Upper lobe of left lung (tissue), 6 donors: Measurements from ENCODE around the gene CANX. TPM values are rescaled to one million over a fixed set of nuclear protein-coding genes. Genes with fewer than 3 reads are reported as not detected.
"Not testable (repeated sequence)": the region's sequence is repeated elsewhere in the genome, so short reads cannot be mapped to it uniquely, and the experiment has no call there.

Experiments used
- ATAC-seq, 2 donors: fragments of 200-7000 bp; cut with Tn5 transposase; one replicate each; pipeline ENCODE4 v1.9.1; 2022; ENCODE audit warnings: mild to moderate bottlenecking in 2 of 2, moderate library complexity in 2 of 2; ENCODE audit not compliant: low FRiP score in 2 of 2
- DNase-seq, 2 donors: peaks; one replicate each; pipeline ENCODE4 v3.0.0-alpha.2; 2019 to 2020
- H3K27ac ChIP-seq, 4 donors: fragments of 200-600 bp; sonication (generic); one replicate each; pipeline ENCODE4 v1.5.1; 2016 to 2019
- H3K27me3 ChIP-seq, 4 donors: fragments of 200-600 bp; sonication (generic); one replicate each; pipeline ENCODE4 v1.5.1; 2017 to 2019
- H3K36me3 ChIP-seq, 4 donors: fragments of 200-600 bp; sonication (generic); one replicate each; pipeline ENCODE4 v1.5.1; 2016 to 2019
- H3K4me1 ChIP-seq, 4 donors: fragments of 200-600 bp; sonication (generic); one replicate each; pipeline ENCODE4 v1.5.1; 2018 to 2019
- H3K4me3 ChIP-seq, 4 donors: fragments of 200-600 bp; sonication (generic); one replicate each; pipeline ENCODE4 v1.5.1; 2017 to 2019; ENCODE audit warnings: mild to moderate bottlenecking in 2 of 4, moderate library complexity in 1 of 4
- H3K9me3 ChIP-seq, 4 donors: fragments of 200-600 bp; sonication (generic); one replicate each; pipeline ENCODE4 v1.5.1; 2018 to 2019
- EP300 ChIP-seq, 4 donors: sonication (generic); formaldehyde crosslinking; IDR thresholded peaks; one replicate each; pipeline ENCODE4 v1.5.1; 2017; ENCODE audit warnings: antibody characterized with exemption in 4 of 4, control low read depth in 2 of 4
- POLR2A ChIP-seq, 4 donors: fragments of 450-650 bp; IDR thresholded peaks; one replicate each; pipeline ENCODE4 v1.5.1; 2016 to 2017; ENCODE audit warnings: antibody characterized with exemption in 4 of 4, mild to moderate bottlenecking in 2 of 4
- POLR2AphosphoS5 ChIP-seq, 2 donors: sonication (generic); formaldehyde crosslinking; IDR thresholded peaks; one replicate each; pipeline ENCODE4 v1.5.1; 2017; ENCODE audit warnings: antibody characterized with exemption in 2 of 2
- WGBS, 2 donors: methylation state at CpG; one replicate each; pipeline ENCODE4 v1.1.5; 2017 to 2018; 5-methylcytosine and 5-hydroxymethylcytosine counted together
- total RNA-seq, 6 donors: library from RNA; depleted of rRNA in 4 of 6; stranded (reverse); fragments of >200 nt in 4 of 6; gene quantifications; one replicate each; pipeline versions ENCODE4 v1.1.0 to v1.2.1, GENCODE V29; 2016 to 2021
- TF ChIP-seq, protein P1 (sequence below), 6 experiments: fragments of 450-650 bp in 4 of 6; fragments of 200-600 bp in 2 of 6; sonication (generic) in 2 of 6; IDR thresholded peaks; one replicate each; pipeline ENCODE4 v1.5.1; 2016 to 2019; ENCODE audit warnings: antibody characterized with exemption in 6 of 6
- donor health status: DM: no; HTN: no; CAD: no; lungs with moderate emphysema.
- donor health status: DM: no; HTN: yes; CAD: no; lungs with severe emphysema.

Gene CANX
- total RNA-seq, 6 donors from 2014 or later: 139 to 754 (median 342) TPM

- WGBS, 2 donors: 79 to 81% methylated on average over 12 of the region's 12 CpGs
- TF ChIP-seq EP300 (IDR thresholded peaks at IDR 0.05) (no peak), POLR2A (IDR thresholded peaks at IDR 0.05) (no peak), POLR2AphosphoS5 (IDR thresholded peaks at IDR 0.05) (no peak)
- TF ChIP-seq, protein P1, sequence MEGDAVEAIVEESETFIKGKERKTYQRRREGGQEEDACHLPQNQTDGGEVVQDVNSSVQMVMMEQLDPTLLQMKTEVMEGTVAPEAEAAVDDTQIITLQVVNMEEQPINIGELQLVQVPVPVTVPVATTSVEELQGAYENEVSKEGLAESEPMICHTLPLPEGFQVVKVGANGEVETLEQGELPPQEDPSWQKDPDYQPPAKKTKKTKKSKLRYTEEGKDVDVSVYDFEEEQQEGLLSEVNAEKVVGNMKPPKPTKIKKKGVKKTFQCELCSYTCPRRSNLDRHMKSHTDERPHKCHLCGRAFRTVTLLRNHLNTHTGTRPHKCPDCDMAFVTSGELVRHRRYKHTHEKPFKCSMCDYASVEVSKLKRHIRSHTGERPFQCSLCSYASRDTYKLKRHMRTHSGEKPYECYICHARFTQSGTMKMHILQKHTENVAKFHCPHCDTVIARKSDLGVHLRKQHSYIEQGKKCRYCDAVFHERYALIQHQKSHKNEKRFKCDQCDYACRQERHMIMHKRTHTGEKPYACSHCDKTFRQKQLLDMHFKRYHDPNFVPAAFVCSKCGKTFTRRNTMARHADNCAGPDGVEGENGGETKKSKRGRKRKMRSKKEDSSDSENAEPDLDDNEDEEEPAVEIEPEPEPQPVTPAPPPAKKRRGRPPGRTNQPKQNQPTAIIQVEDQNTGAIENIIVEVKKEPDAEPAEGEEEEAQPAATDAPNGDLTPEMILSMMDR (IDR thresholded peaks at IDR 0.05): no peak
- H3K27ac ChIP-seq: peak overlapping the region in 2 of 4 donors; percentile 88 to 98
- no peaks in the 10 kb centered on the region for H3K9me3 ChIP-seq
- DNase-seq (no peak), ATAC-seq (no peak)
- no peaks in the 10 kb centered on the region for H3K27me3 ChIP-seq
- peaks cover 37 to 59% (median 54%) of the 10 kb centered on the region in 4 donors for H3K4me1 ChIP-seq
- H3K36me3 ChIP-seq: peaks cover 0 to 16% (median 3%) of the 10 kb centered on the region in 4 donors
- peak overlapping the region in 2 of 4 donors; percentile 91 to 92 for H3K4me3 ChIP-seq
These were observed 35.9 kb downstream of the CANX start for GRCh38 chr5:179734536-179735164.

- Histone ChIP-seq H3K4me1 (peaks cover 29 to 52% (median 44%) of the 10 kb centered on the region in 4 donors), H3K27ac (peak overlapping the region in 1 of 4 donors; percentile 4), H3K36me3 (peaks cover 0 to 3% (median 0%) of the 10 kb centered on the region in 4 donors), H3K4me3 (no peak overlapping the region), H3K9me3 (no peaks in the 10 kb centered on the region), H3K27me3 (no peaks in the 10 kb centered on the region)
- DNase-seq: no peak
- TF ChIP-seq POLR2AphosphoS5 (IDR thresholded peaks at IDR 0.05) (no peak), POLR2A (IDR thresholded peaks at IDR 0.05) (no peak), EP300 (IDR thresholded peaks at IDR 0.05) (no peak)
- TF ChIP-seq, protein P1 (IDR thresholded peaks at IDR 0.05): no peak
- WGBS, 2 donors: 88 to 93% methylated on average over 4 of the region's 4 CpGs
- ATAC-seq: no peak
These were observed 40.0 kb downstream of the CANX start for GRCh38 chr5:179738742-179739141.

DNA sequence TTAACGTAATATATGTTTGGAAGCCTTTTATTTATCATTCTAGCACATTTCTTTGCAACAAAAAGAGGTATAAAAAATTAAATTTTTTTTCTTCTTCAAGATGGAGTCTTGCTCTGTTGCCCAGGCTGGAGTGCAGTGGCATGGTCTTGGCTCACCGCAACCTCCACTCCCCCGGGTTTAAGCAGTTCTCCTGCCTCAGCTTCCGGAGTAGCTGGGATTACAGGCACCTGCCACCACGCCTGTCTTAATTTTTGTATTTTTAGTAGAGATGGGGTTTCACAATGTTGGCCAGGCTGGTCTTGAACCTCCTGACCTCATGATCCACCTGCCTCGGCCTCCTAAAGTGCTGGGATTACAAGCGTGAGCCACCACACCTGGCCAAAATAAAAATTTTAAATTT lies 45.3 kb downstream of the CANX start:
- H3K27me3 ChIP-seq, DNase-seq, H3K36me3 ChIP-seq, H3K4me3 ChIP-seq, H3K9me3 ChIP-seq, ATAC-seq, H3K4me1 ChIP-seq, H3K27ac ChIP-seq: not testable (repeated sequence)
- 86 to 95% methylated on average over 7 of the region's 7 CpGs for WGBS, 2 donors

DNA sequence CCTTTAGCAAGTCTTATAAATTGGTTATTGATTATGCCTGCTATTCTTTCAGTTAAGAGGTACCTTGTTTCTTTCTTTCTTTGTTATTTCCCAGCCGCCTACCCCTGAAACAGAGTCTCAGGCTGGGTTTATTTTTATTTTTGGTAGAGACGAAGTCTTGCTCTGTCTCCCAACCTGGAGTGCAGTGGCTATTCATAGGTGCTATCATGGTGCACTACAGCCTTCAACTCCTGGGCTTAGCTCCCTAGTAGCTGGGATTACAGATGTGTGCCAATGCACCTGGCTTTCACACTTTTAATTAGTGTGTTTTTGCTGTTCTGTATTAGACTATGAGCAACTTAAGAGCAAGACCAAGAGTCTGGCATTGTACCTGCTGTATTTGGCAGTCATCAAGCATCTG lies 48.1 kb downstream of the CANX start:
- no peaks in the 10 kb centered on the region for H3K9me3 ChIP-seq
- no peak overlapping the region for H3K27ac ChIP-seq
- ATAC-seq (no peak), DNase-seq (no peak)
- no peak overlapping the region for H3K4me3 ChIP-seq
- H3K36me3 ChIP-seq: peaks cover 0 to 14% (median 5%) of the 10 kb centered on the region in 4 donors
- no peaks in the 10 kb centered on the region for H3K27me3 ChIP-seq
- H3K4me1 ChIP-seq: peaks cover 0 to 4% (median 3%) of the 10 kb centered on the region in 4 donors
- WGBS, 2 donors: 96% methylated on average over 2 of the region's 2 CpGs
- TF ChIP-seq EP300 (IDR thresholded peaks at IDR 0.05) (no peak), POLR2AphosphoS5 (IDR thresholded peaks at IDR 0.05) (no peak), POLR2A (IDR thresholded peaks at IDR 0.05) (no peak)
- TF ChIP-seq, protein P1 (IDR thresholded peaks at IDR 0.05): no peak

- peaks cover 0 to 4% (median 3%) of the 10 kb centered on the region in 4 donors for H3K4me1 ChIP-seq
- DNase-seq: no peak
- TF ChIP-seq POLR2AphosphoS5 (IDR thresholded peaks at IDR 0.05): no peak
- no peak for TF ChIP-seq EP300 (IDR thresholded peaks at IDR 0.05)
- no peak for TF ChIP-seq POLR2A (IDR thresholded peaks at IDR 0.05)
- TF ChIP-seq, protein P1 (IDR thresholded peaks at IDR 0.05): no peak
These were observed 49.0 kb downstream of the CANX start for GRCh38 chr5:179747811-179748210.

More at GRCh38 chr5:179747811-179748210, 49.0 kb downstream of the CANX start:
- Histone ChIP-seq H3K4me3 (no peak overlapping the region), H3K9me3 (no peaks in the 10 kb centered on the region), H3K27me3 (no peaks in the 10 kb centered on the region), H3K27ac (no peak overlapping the region), H3K36me3 (peaks cover 0 to 14% (median 5%) of the 10 kb centered on the region in 4 donors)
- 81 to 82% methylated on average over 3 of the region's 3 CpGs for WGBS, 2 donors
- no peak for ATAC-seq
